Measurements from ENCODE around the gene PACS2. TPM values are rescaled to one million over a fixed set of nuclear protein-coding genes. Genes with fewer than 3 reads are reported as not detected.

The PACS2 gene
- total RNA-seq, 1 experiment from 2014 or later: 62.0 TPM

Other genes starting within 250 kb of the PACS2 start
- 0.04 and 0.12 TPM in 2 replicates for gene GPR132, start 249.3 kb upstream of the PACS2 start, total RNA-seq (2014; rRNA removed)
- gene JAG2, start 146.0 kb upstream of the PACS2 start, total RNA-seq (2014; rRNA removed): 57.1 and 59.3 TPM in 2 replicates
- 50.8 and 82.1 TPM in 2 replicates for gene NUDT14, start 133.4 kb upstream of the PACS2 start, total RNA-seq (2014; rRNA removed)
- gene BTBD6, start 66.2 kb upstream of the PACS2 start, total RNA-seq (2014; rRNA removed): 104 and 119 TPM in 2 replicates
- gene BRF1, start 13.7 kb upstream of the PACS2 start, total RNA-seq (2014; rRNA removed): 55.8 and 86.1 TPM in 2 replicates
- gene TEX22, start 83.8 kb downstream of the PACS2 start, total RNA-seq (2014; rRNA removed): 0.29 and 0.40 TPM in 2 replicates
- 82.3 and 102 TPM in 2 replicates for gene MTA1, start 105.1 kb downstream of the PACS2 start, total RNA-seq (2014; rRNA removed)
- 100 and 109 TPM in 2 replicates for gene CRIP2, start 160.1 kb downstream of the PACS2 start, total RNA-seq (2014; rRNA removed)
- 45.9 and 48.7 TPM in 2 replicates for gene CRIP1, start 172.1 kb downstream of the PACS2 start, total RNA-seq (2014; rRNA removed)
- 66.7 and 108 TPM in 2 replicates for gene TEDC1, start 176.5 kb downstream of the PACS2 start, total RNA-seq (2014; rRNA removed)
- gene TMEM121, start 211.8 kb downstream of the PACS2 start, total RNA-seq (2014; rRNA removed): 27.5 and 33.6 TPM in 2 replicates